Caco-2 (cell line): ENCODE results near the gene SLC25A21. TPM values are rescaled to one million over a fixed set of nuclear protein-coding genes. Genes with fewer than 3 reads are reported as not detected.

Experiments
- BruUV-seq: library from RNA; stranded (reverse); fragments of 400-500 nt; replicated peaks from 2 replicates; lab custom pipeline; 2021; lab: Mats Ljungman, UMichigan
- CTCF ChIA-PET: fragments of 300-600 bp; sonication (Branson Sonifier 250); formaldehyde crosslinking; loops from one replicate; lab custom pipeline; 2022; ENCODE audit warnings: antibody characterized with exemption; lab: Charles Lee
- POLR2A ChIA-PET: fragments of 300-600 bp; sonication (Branson Sonifier 250); formaldehyde crosslinking; loops from one replicate; lab custom pipeline; 2022; ENCODE audit warnings: antibody characterized with exemption; lab: Charles Lee
- DNase-seq, 2 experiments: peaks; one replicate each; pipeline versions ENCODE4 v3.0.0 to v3.0.0-alpha.2; 2020 to 2022
- H3K27me3 ChIP-seq: replicated peaks from 2 replicates; pipeline ENCODE4 v1.6.0; 2011; ENCODE audit warnings: low read length; ENCODE audit not compliant: control insufficient read depth, insufficient read depth
- H3K36me3 ChIP-seq: 2 replicates; pipeline ENCODE4 v1.5.1; 2011; ENCODE audit warnings: low read length; ENCODE audit not compliant: control insufficient read depth, insufficient read depth
- H3K4me1 ChIP-seq: fragments of 250-450 bp; sonication (Bioruptor Pico); 2 replicates; pipeline ENCODE4 v1.5.1; 2020; ENCODE audit warnings: mild to moderate bottlenecking
- H3K4me3 ChIP-seq: 2 replicates; pipeline ENCODE4 v1.5.1; 2011; ENCODE audit warnings: low read depth, mild to moderate bottlenecking, control low read depth, low read length
- H3K9me3 ChIP-seq: fragments of 250-450 bp; sonication (Bioruptor Pico); 2 replicates; pipeline ENCODE4 v1.5.1; 2020; ENCODE audit warnings: mild to moderate bottlenecking, moderate library complexity
- H3K27ac Mint-ChIP-seq: one replicate; pipeline ENCODE4 v1.8.0; 2022; ENCODE audit warnings: mixed read lengths; ENCODE audit not compliant: unreplicated experiment
- H3K27me3 Mint-ChIP-seq: one replicate; pipeline ENCODE4 v1.8.0; 2022; ENCODE audit warnings: mixed read lengths; ENCODE audit not compliant: insufficient read depth, unreplicated experiment
- H3K36me3 Mint-ChIP-seq: one replicate; pipeline ENCODE4 v1.8.0; 2022; ENCODE audit warnings: mild to moderate bottlenecking, mixed read lengths; ENCODE audit not compliant: insufficient read depth, unreplicated experiment
- H3K4me1 Mint-ChIP-seq: one replicate; pipeline ENCODE4 v1.8.0; 2022; ENCODE audit warnings: low read depth, mixed read lengths; ENCODE audit not compliant: unreplicated experiment
- H3K4me3 Mint-ChIP-seq: one replicate; pipeline ENCODE4 v1.8.0; 2022; ENCODE audit warnings: mild to moderate bottlenecking, moderate library complexity, mixed read lengths; ENCODE audit not compliant: unreplicated experiment
- H3K9me3 Mint-ChIP-seq: one replicate; pipeline ENCODE4 v1.8.0; 2022; ENCODE audit warnings: mixed read lengths; ENCODE audit not compliant: unreplicated experiment
- intact Hi-C: fragments of 100-400 bp; cut with micrococcal nuclease; formaldehyde crosslinking; loops from one replicate; pipeline ENCODE4 v1.10.0; 2022; ENCODE audit not compliant: unreplicated experiment
- total RNA-seq: library from RNA; stranded (reverse); gene quantifications from 2 replicates; pipeline ENCODE4 v1.2.3, GENCODE V29; 2022
- TF ChIP-seq, protein P1 (sequence below), 2 experiments: fragments of 200-600 bp in 1 of 2; IDR thresholded peaks; 1 replicate in 1 of 2; 2 replicates in 1 of 2; pipeline versions ENCODE4 v1.5.1 to v1.8.0; 2011 to 2022; ENCODE audit warnings: antibody characterized with exemption in 1 of 2, control low read depth in 1 of 2, inconsistent platforms in 1 of 2, low read depth in 1 of 2, low read length in 1 of 2, mild to moderate bottlenecking in 1 of 2, moderate library complexity in 1 of 2; ENCODE audit not compliant: insufficient read depth in 1 of 2, severe bottlenecking in 1 of 2, unreplicated experiment in 1 of 2

Gene SLC25A21
- total RNA-seq, 1 experiment from 2014 or later = 3.2 TPM

- H3K4me1 ChIP-seq = no peaks in the 10 kb centered on the region
- H3K36me3 ChIP-seq = no peaks in the 10 kb centered on the region
- no peaks in the 10 kb centered on the region for H3K4me1 Mint-ChIP-seq
- no peak overlapping the region for H3K4me3 Mint-ChIP-seq
- no peaks in the 10 kb centered on the region for H3K9me3 Mint-ChIP-seq
- no peak overlapping the region for H3K27ac Mint-ChIP-seq
- no peaks in the 10 kb centered on the region for H3K27me3 Mint-ChIP-seq
- no TSS peak for BruUV-seq
- no peak overlapping the region for H3K4me3 ChIP-seq
- intact Hi-C loops = no loop called here
- no peaks in the 10 kb centered on the region for H3K27me3 ChIP-seq
- DNase-seq = no peak
- ChIA-PET CTCF (no interaction called here), POLR2A (no interaction called here)
- no peaks in the 10 kb centered on the region for H3K9me3 ChIP-seq
- H3K36me3 Mint-ChIP-seq = peaks cover 6% of the 10 kb centered on the region
- TF ChIP-seq, protein P1, sequence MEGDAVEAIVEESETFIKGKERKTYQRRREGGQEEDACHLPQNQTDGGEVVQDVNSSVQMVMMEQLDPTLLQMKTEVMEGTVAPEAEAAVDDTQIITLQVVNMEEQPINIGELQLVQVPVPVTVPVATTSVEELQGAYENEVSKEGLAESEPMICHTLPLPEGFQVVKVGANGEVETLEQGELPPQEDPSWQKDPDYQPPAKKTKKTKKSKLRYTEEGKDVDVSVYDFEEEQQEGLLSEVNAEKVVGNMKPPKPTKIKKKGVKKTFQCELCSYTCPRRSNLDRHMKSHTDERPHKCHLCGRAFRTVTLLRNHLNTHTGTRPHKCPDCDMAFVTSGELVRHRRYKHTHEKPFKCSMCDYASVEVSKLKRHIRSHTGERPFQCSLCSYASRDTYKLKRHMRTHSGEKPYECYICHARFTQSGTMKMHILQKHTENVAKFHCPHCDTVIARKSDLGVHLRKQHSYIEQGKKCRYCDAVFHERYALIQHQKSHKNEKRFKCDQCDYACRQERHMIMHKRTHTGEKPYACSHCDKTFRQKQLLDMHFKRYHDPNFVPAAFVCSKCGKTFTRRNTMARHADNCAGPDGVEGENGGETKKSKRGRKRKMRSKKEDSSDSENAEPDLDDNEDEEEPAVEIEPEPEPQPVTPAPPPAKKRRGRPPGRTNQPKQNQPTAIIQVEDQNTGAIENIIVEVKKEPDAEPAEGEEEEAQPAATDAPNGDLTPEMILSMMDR (IDR thresholded peaks at IDR 0.05; ENCODE audit: insufficient read depth in 1 of 2, low read depth in 1 of 2, low read length in 1 of 2, severe bottlenecking in 1 of 2, unreplicated experiment in 1 of 2) = no peak
Observed at GRCh38 chr14:36805131-36805559, 367.3 kb downstream of the SLC25A21 start.

GRCh38 chr14:36797634-36798033 lies 374.8 kb downstream of the SLC25A21 start:
- H3K27ac Mint-ChIP-seq = no peak overlapping the region

DNA sequence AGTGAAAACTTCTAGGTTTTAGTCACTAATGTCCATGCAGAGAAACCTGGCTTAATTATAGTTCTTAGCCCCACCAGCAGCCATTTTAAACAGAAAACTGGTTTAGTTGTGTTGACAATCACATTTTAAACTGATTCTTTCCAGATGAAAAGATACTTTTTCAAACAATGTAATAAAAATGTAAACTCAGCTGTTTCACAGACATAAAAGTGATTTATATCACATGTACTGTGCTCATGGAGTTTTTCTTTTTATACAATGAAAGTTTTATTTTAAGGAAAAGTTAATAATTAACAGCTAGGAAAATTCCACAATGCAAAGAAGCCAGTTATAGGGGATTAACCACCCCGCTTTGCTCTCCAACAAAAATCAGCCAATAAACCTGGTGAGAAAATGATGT lies 381.0 kb downstream of the SLC25A21 start:
- H3K27me3 ChIP-seq = no peaks in the 10 kb centered on the region
- no peaks in the 10 kb centered on the region for H3K9me3 ChIP-seq
- DNase-seq = no peak
- POLR2A ChIA-PET = no interaction called here
- intact Hi-C loops = loop anchor here (2.0 kb wide), 1 partner anchor 21 kb away; no protein-coding TSS in a partner anchor
- Mint-ChIP-seq H3K36me3 (no peaks in the 10 kb centered on the region), H3K9me3 (no peaks in the 10 kb centered on the region), H3K4me3 (peak overlapping the region; percentile 33), H3K27me3 (no peaks in the 10 kb centered on the region), H3K27ac (no peak overlapping the region), H3K4me1 (peaks cover 4% of the 10 kb centered on the region)
- H3K4me3 ChIP-seq = no peak overlapping the region
- TF ChIP-seq, protein P1 (IDR thresholded peaks at IDR 0.05; ENCODE audit: insufficient read depth in 1 of 2, low read depth in 1 of 2, low read length in 1 of 2, severe bottlenecking in 1 of 2, unreplicated experiment in 1 of 2) = no peak
- H3K4me1 ChIP-seq = peaks cover 30% of the 10 kb centered on the region
- no peaks in the 10 kb centered on the region for H3K36me3 ChIP-seq
- BruUV-seq = no TSS peak
- CTCF ChIA-PET = interaction anchor here (1.0 kb wide), 1 partner anchor 143 kb away, joined by 3 read pairs; no protein-coding TSS in a partner anchor

More at GRCh38 chr14:36797634-36798033, 374.8 kb downstream of the SLC25A21 start:
- Histone ChIP-seq H3K4me1 (peaks cover 4% of the 10 kb centered on the region; the same call in 1 of the 2 replicates), H3K9me3 (no peaks in the 10 kb centered on the region), H3K27me3 (no peaks in the 10 kb centered on the region), H3K4me3 (no peak overlapping the region), H3K36me3 (no peaks in the 10 kb centered on the region)
- H3K4me1 Mint-ChIP-seq = peaks cover 15% of the 10 kb centered on the region
- CTCF ChIA-PET = no interaction called here
- intact Hi-C loops = no loop called here
- DNase-seq = no peak
- TF ChIP-seq, protein P1 (IDR thresholded peaks at IDR 0.05; ENCODE audit: insufficient read depth in 1 of 2, low read depth in 1 of 2, low read length in 1 of 2, severe bottlenecking in 1 of 2, unreplicated experiment in 1 of 2) = no peak
- no peaks in the 10 kb centered on the region for H3K27me3 Mint-ChIP-seq
- no peaks in the 10 kb centered on the region for H3K36me3 Mint-ChIP-seq
- BruUV-seq = no TSS peak
- POLR2A ChIA-PET = no interaction called here
- H3K9me3 Mint-ChIP-seq = no peaks in the 10 kb centered on the region
- no peak overlapping the region for H3K4me3 Mint-ChIP-seq
